Duodenal mucosa (tissue), 2 donors: ENCODE results near the gene TKFC.

ENCODE experiments used
- H3K27ac ChIP-seq: one replicate; pipeline ENCODE4 v1.7.0; 2013; ENCODE audit warnings: low read depth, low read length
- H3K27me3 ChIP-seq, 2 donors: one replicate each; pipeline ENCODE4 v1.7.0; 2013; ENCODE audit warnings: low read length in 2 of 2, control low read depth in 1 of 2; ENCODE audit not compliant: insufficient read depth in 2 of 2, control insufficient read depth in 1 of 2
- H3K36me3 ChIP-seq, 2 donors: one replicate each; pipeline ENCODE4 v1.7.0; 2013; ENCODE audit warnings: low read length in 2 of 2, control low read depth in 1 of 2; ENCODE audit not compliant: insufficient read depth in 2 of 2, control insufficient read depth in 1 of 2
- H3K4me1 ChIP-seq, 2 donors: one replicate each; pipeline ENCODE4 v1.7.0; 2013; ENCODE audit warnings: low read length in 2 of 2, control low read depth in 1 of 2; ENCODE audit not compliant: insufficient read depth in 2 of 2, control insufficient read depth in 1 of 2
- H3K4me3 ChIP-seq, 2 donors: one replicate each; pipeline ENCODE4 v1.7.0; 2013; ENCODE audit warnings: low read length in 2 of 2, low read depth in 1 of 2
- H3K9ac ChIP-seq, 2 donors: one replicate each; pipeline ENCODE4 v1.7.0; 2013; ENCODE audit warnings: low read length in 2 of 2, low read depth in 1 of 2
- H3K9me3 ChIP-seq, 2 donors: one replicate each; pipeline ENCODE4 v1.7.0; 2013; ENCODE audit warnings: low read length in 2 of 2, control low read depth in 1 of 2; ENCODE audit not compliant: control insufficient read depth in 1 of 2

TKFC gene

DNA sequence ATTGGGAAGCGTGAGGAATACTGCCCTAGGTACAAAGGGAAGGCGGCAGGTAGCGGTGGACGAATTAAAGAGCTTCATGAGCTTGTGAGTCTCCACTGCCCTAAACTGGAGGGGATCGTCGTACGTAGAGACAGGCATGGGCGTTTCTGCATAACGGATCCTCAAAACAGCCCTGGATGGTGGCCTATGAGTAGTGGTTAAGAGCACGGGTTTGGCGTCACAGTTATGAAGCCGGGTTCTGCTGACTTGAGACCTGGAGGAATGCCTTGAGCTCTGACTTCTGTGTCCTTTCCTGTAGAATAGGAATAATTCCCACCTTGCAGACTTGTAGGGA, 29.5 kb downstream of the TKFC start:
- Histone ChIP-seq H3K36me3 (peaks cover 20 to 28% of the 10 kb centered on the region in 2 donors), H3K4me1 (peaks cover 31 to 36% of the 10 kb centered on the region in 2 donors), H3K9ac (peak overlapping the region; percentile 87 to 98), H3K27me3 (no peaks in the 10 kb centered on the region), H3K9me3 (no peaks in the 10 kb centered on the region), H3K27ac (peak overlapping the region; percentile 97), H3K4me3 (peak overlapping the region; percentile 80 to 90)

DNA sequence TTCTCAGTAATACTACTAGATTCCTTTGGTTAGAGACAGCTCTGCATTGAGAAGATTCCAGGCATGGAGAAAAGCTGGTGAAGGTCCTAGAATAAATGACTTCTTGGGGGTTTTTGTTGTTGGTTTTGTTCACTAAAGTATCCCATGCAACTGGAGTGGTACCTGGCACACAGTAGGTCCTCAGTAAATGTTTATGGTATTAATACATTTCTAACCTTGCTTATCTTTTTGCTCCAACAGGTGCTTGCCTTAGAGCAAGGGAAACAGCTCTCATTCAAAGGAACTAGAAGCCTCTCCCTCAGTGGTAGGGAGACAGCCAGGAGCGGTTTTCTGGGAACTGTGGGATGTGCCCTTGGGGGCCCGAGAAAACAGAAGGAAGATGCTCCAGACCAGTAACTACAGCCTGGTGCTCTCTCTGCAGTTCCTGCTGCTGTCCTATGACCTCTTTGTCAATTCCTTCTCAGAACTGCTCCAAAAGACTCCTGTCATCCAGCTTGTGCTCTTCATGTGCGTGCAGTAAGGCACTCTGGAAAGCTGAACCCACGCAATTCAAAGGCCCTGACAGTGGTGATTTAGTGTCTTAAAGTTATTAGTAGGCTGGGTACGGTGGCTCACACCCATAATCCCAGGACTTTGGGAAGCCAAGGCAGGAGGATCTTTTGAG, 31.1 kb downstream of the TKFC start:
- Histone ChIP-seq H3K4me1 (peaks cover 29 to 30% of the 10 kb centered on the region in 2 donors), H3K27ac (no peak overlapping the region), H3K36me3 (peaks cover 31 to 44% of the 10 kb centered on the region in 2 donors), H3K9ac (no peak overlapping the region), H3K4me3 (no peak overlapping the region), H3K27me3 (no peaks in the 10 kb centered on the region), H3K9me3 (no peaks in the 10 kb centered on the region)

DNA sequence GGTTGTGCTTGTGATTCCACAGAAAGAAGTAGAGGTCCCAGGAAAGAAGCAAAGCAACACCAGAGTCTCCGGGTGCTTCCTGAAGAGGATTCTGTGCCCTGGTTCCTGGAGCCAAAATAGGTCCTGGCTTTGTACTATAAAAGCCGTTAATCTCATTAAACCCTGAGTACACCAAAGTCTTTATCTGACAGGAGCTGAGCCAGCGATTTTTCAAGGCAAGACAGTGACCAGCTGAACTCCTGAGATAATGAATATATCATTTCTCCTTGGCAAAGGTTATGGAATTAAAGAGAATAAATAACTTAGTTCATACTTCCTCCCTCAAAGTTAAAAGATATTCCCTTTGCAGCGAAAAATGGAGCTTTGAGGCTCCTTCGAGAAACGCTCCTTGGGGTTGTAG, 34.4 kb downstream of the TKFC start:
- H3K4me3 ChIP-seq = no peak overlapping the region
- no peak overlapping the region for H3K27ac ChIP-seq
- peaks cover 41 to 59% of the 10 kb centered on the region in 2 donors for H3K36me3 ChIP-seq
- no peaks in the 10 kb centered on the region for H3K9me3 ChIP-seq
- peaks cover 8 to 11% of the 10 kb centered on the region in 2 donors for H3K4me1 ChIP-seq
- no peaks in the 10 kb centered on the region for H3K27me3 ChIP-seq
- no peak overlapping the region for H3K9ac ChIP-seq

DNA sequence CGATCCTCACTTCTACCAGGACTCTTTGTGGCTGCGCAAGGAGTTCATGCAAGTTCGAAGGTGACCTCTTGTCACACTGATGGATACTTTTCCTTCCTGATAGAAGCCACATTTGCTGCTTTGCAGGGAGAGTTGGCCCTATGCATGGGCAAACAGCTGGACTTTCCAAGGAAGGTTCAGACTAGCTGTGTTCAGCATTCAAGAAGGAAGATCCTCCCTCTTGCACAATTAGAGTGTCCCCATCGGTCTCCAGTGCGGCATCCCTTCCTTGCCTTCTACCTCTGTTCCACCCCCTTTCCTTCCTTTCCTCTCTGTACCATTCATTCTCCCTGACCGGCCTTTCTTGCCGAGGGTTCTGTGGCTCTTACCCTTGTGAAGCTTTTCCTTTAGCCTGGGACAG, 35.6 kb downstream of the TKFC start:
- H3K27me3 ChIP-seq = no peaks in the 10 kb centered on the region
- peaks cover 0 to 2% of the 10 kb centered on the region in 2 donors for H3K4me1 ChIP-seq
- no peaks in the 10 kb centered on the region for H3K9me3 ChIP-seq
- H3K27ac ChIP-seq = no peak overlapping the region
- no peak overlapping the region for H3K9ac ChIP-seq
- no peak overlapping the region for H3K4me3 ChIP-seq
- peaks cover 41 to 59% of the 10 kb centered on the region in 2 donors for H3K36me3 ChIP-seq

DNA sequence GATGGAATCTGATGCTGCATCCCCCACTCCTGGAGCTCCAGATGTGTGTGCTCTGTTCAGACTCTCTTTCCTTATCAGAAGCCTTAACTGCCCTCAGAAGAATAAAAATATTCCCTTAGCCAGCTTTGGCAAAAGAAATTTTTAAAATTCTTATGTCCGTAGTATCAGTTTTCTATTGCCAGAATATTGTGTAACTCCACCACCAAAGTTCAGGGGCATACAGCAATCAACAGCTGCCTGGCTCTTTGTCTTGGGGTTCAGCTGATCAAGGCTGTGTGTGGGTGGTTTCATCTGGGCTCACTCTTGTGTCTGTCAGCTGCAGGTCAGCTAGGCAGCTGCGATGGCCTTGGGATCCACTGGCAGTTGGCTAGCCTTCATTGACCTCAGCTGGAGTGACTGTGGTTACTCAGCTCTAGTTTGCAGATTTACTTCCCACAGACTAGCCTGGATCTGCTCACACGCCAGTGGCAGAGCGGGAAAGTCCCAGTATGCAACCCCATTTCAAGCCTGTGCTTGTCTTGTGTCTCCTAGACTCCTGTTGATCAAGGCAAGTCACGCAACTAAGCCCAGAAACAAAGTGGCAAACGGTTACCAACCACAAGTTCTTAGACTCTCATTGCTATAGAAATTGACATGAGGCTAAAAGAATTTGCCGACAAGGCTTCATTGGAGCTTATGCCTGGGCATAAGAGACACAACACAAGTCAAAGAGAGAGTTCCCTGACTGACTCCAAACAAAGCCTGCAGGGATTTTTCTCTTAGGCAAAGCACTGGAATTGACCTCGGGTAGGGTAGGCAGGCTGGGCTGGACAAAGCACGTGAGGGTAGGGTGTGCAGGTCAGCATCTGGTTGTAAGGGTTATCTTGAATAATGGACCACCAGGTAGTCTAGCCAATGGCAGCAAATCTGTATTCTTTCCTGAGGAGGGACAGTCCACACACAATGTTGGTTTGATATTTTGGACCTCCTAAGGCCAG, 36.6 kb downstream of the TKFC start:
- Histone ChIP-seq H3K4me1 (no peaks in the 10 kb centered on the region), H3K9me3 (no peaks in the 10 kb centered on the region), H3K27me3 (no peaks in the 10 kb centered on the region), H3K9ac (no peak overlapping the region), H3K36me3 (peaks cover 36 to 53% of the 10 kb centered on the region in 2 donors), H3K4me3 (no peak overlapping the region), H3K27ac (no peak overlapping the region)

DNA sequence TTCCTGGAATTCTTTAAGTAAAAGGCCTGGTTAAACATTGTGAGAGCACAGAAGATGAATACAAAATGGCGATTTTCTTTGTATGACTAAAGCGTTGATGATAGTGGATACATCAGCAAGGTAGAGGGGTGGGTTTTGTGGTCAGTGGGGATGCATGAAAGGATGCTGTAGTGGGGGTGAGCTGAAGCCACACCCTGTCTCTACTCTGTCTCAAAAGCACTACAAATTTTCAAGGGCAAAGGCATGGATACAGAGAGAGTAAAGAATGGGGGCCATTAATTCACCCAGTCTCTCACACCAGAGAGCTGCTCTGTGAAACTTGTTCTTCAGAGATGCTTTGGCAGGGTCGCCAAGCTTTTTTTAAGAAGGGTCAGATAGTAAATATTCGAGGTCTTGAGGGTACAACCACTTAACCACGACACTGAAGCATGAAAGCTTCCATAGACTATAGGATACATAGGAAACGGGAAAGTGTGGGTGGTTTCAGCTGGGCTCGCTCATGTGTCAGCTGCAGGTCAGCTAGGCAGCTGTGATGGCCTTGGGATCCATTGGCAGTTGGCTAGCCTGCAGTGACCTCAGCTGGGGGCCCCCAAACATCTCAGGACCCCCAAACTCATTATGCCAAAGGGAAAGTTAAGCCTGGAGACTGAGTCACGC, 37.4 kb downstream of the TKFC start:
- H3K4me1 ChIP-seq = no peaks in the 10 kb centered on the region
- no peak overlapping the region for H3K27ac ChIP-seq
- no peaks in the 10 kb centered on the region for H3K9me3 ChIP-seq
- peaks cover 36 to 51% of the 10 kb centered on the region in 2 donors for H3K36me3 ChIP-seq
- no peak overlapping the region for H3K9ac ChIP-seq
- no peaks in the 10 kb centered on the region for H3K27me3 ChIP-seq
- no peak overlapping the region for H3K4me3 ChIP-seq

DNA sequence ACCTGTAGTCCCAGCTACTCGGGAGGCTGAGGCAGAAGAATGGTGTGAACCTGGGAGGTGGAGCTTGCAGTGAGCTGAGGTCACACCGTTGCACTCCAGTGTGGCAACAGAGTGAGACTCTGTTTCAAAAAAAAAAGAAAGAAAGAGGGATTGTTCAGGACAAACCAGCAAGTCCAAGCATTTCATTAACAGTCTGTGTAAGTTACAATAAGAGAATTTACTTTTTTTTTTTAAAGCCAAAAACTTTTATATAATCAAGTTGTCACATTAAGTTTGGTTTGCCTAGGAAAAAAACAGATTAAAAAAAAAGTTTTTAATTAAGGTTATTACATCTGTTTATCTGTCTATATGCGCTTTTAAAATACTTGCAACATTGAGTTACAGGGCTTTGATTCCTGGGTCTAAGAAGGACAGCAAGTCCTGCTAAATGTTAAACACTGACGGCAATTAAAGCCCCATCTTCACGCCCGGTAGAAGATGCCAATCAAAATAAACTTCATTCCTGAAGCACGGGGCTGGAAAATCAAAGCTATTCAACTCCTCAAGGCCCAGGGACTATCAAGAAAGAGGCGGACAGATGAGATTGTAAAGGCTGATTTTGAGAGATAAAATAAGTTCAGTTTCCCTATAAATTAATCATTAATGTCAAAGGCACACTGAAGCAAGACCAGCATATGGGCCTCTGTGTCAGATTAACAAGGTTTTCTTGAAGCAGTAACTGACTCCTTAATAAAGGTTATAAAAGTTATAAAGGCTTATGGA, 39.8 kb downstream of the TKFC start:
- Histone ChIP-seq H3K27ac (no peak overlapping the region), H3K27me3 (no peaks in the 10 kb centered on the region), H3K9me3 (no peaks in the 10 kb centered on the region), H3K4me1 (no peaks in the 10 kb centered on the region), H3K9ac (no peak overlapping the region), H3K36me3 (peaks cover 19 to 28% of the 10 kb centered on the region in 2 donors), H3K4me3 (no peak overlapping the region)

DNA sequence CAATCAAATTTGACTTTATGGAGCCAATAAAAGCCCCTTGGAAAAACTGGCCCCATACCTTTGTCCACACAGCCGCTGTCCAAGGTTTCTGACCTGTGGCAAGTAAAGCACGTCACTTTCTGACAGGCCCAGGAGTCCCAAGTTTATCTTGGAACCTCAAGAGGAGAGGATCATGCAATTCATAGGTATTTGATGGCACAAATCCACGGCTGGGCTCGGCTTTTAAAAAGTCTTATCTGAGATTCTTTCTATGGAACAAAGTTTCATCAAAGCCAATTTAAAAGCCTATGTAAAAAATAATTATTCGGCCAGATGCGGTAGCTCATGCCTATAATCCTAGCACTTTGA, 42.7 kb downstream of the TKFC start:
- H3K9me3 ChIP-seq = no peaks in the 10 kb centered on the region
- no peak overlapping the region for H3K4me3 ChIP-seq
- H3K9ac ChIP-seq = no peak overlapping the region
- no peak overlapping the region for H3K27ac ChIP-seq
- no peaks in the 10 kb centered on the region for H3K27me3 ChIP-seq
- H3K36me3 ChIP-seq = peaks cover 0 to under 1% of the 10 kb centered on the region in 2 donors
- H3K4me1 ChIP-seq = no peaks in the 10 kb centered on the region

DNA sequence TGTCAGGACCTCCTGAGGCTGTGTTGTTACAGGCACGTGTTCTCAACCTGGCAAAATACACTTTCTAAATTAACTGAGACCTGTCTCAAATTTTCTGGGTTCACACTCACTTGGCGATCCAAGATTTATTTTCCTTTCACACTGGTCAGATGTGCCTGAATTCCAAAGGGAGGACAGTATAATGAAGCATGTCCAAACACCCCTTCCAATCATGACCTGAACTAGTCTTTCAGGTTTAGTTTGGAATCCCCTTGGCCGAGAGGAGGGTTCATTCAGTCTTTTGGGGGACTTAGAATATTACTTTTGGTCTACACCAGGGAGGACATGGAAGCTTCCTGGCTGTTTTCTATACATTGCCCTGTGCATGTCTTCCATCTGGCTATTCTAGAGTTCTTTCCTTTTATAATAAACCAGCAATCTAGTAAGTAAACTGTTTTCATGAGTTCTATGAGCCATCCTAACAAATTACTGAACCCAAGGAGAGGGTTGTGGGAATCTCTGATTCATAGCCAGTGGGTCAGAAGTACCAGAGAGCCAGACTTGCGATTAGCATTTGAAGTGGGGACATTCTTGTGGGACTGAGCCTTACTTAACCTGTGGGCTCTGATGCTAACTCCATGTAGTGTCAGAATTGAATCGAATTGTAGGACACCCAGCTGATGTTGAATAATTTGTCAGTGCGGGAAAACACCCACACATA, 44.6 kb downstream of the TKFC start:
- no peak overlapping the region for H3K27ac ChIP-seq
- no peaks in the 10 kb centered on the region for H3K36me3 ChIP-seq
- H3K9me3 ChIP-seq = no peaks in the 10 kb centered on the region
- no peak overlapping the region for H3K4me3 ChIP-seq
- H3K27me3 ChIP-seq = no peaks in the 10 kb centered on the region
- no peaks in the 10 kb centered on the region for H3K4me1 ChIP-seq
- H3K9ac ChIP-seq = no peak overlapping the region
